Gastroesophageal sphincter (tissue), 4 donors: Measurements from ENCODE around the gene MDH1B. TPM values are rescaled to one million over a fixed set of nuclear protein-coding genes. Genes with fewer than 3 reads are reported as not detected.

Source experiments
- ATAC-seq: fragments of 150-250 bp; one replicate; pipeline ENCODE4 v1.9.1; 2016; ENCODE audit warnings: mild to moderate bottlenecking, moderate library complexity
- H3K27ac ChIP-seq, 4 donors: fragments of 200-600 bp; sonication (generic) in 3 of 4; 1 replicate in 3 of 4; 2 replicates in 1 of 4; pipeline ENCODE4 v1.5.1; 2016 to 2019
- H3K27me3 ChIP-seq: fragments of 200-600 bp; sonication (generic); one replicate; pipeline ENCODE4 v1.5.1; 2019
- H3K36me3 ChIP-seq, 2 donors: fragments of 200-600 bp; sonication (generic); one replicate each; pipeline ENCODE4 v1.5.1; 2019; ENCODE audit warnings: control low read depth in 1 of 2
- H3K4me1 ChIP-seq, 3 donors: fragments of 200-600 bp; sonication (generic); 1 replicate in 2 of 3; 2 replicates in 1 of 3; pipeline ENCODE4 v1.5.1; 2016 to 2019; ENCODE audit warnings: control low read depth in 2 of 3
- H3K4me3 ChIP-seq, 2 donors: fragments of 200-600 bp; sonication (generic); one replicate each; pipeline ENCODE4 v1.5.1; 2019; ENCODE audit warnings: mild to moderate bottlenecking in 1 of 2, moderate library complexity in 1 of 2
- H3K9me3 ChIP-seq, 3 donors: fragments of 200-600 bp; sonication (generic); one replicate each; pipeline ENCODE4 v1.5.1; 2017 to 2019; ENCODE audit warnings: control low read depth in 2 of 3
- CTCF ChIP-seq, 4 experiments: fragments of 200-600 bp in 2 of 4; fragments of 450-650 bp in 2 of 4; sonication (generic) in 1 of 4; IDR thresholded peaks; one replicate each; pipeline ENCODE4 v1.5.1; 2017 to 2019; ENCODE audit warnings: antibody characterized with exemption in 4 of 4, mild to moderate bottlenecking in 2 of 4, moderate library complexity in 2 of 4
- EP300 ChIP-seq: sonication (generic); formaldehyde crosslinking; IDR thresholded peaks from one replicate; pipeline ENCODE4 v1.6.1; 2017; ENCODE audit warnings: antibody characterized with exemption, mild to moderate bottlenecking
- POLR2A ChIP-seq, 2 donors: fragments of 450-650 bp; IDR thresholded peaks; one replicate each; pipeline ENCODE4 v1.6.1; 2017; ENCODE audit warnings: antibody characterized with exemption in 2 of 2, mild to moderate bottlenecking in 2 of 2, moderate library complexity in 1 of 2
- POLR2AphosphoS5 ChIP-seq: sonication (generic); formaldehyde crosslinking; IDR thresholded peaks from one replicate; pipeline ENCODE4 v1.6.1; 2017; ENCODE audit warnings: antibody characterized with exemption
- WGBS, 2 donors: methylation state at CpG; one replicate each; pipeline ENCODE4 v1.1.5; 2018; ENCODE audit warnings: low coverage in 1 of 2; 5-methylcytosine and 5-hydroxymethylcytosine counted together
- total RNA-seq, 4 donors: library from RNA; depleted of rRNA; stranded (reverse); fragments of >200 nt; gene quantifications; one replicate each; pipeline ENCODE4 v1.1.0, GENCODE V29; 2016

Gene MDH1B
- total RNA-seq, 4 donors from 2014 or later, result 0.77 to 2.3 (median 1.2) TPM; not detected in 1

GRCh38 chr2:206739271-206739670 is 25.9 kb downstream of the MDH1B start:
- Histone ChIP-seq H3K27me3 (no peaks in the 10 kb centered on the region), H3K36me3 (no peaks in the 10 kb centered on the region), H3K4me1 (no peaks in the 10 kb centered on the region), H3K9me3 (no peaks in the 10 kb centered on the region), H3K27ac (no peak overlapping the region), H3K4me3 (no peak overlapping the region)
- 52 to 64% methylated on average over 2 of the region's 2 CpGs for WGBS, 2 donors
- no peak for ATAC-seq
- TF ChIP-seq CTCF (IDR thresholded peaks at IDR 0.05) (no peak), EP300 (no peak), POLR2AphosphoS5 (no peak), POLR2A (IDR thresholded peaks at IDR 0.05) (no peak)

DNA sequence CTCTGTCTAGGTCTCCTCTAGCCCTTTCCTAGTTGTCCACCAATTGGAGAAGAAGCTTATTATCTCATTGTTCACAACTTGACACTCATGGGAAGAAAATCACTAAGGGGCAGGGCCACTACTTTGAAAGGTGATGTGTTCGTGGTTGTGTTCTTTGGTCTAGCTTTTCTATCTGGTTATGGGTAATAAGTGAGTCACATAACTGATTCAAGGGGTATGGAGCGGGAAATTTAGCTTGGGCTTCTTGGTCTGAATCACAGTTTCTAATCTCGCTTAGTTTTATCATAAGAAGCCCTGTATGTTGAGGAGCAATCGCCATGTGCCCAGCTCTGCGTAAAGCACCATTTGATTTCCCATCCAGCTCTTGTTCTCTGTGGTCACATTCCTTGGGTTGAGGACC is 28.2 kb downstream of the MDH1B start:
- Histone ChIP-seq H3K4me3 (no peak overlapping the region), H3K36me3 (no peaks in the 10 kb centered on the region), H3K27me3 (no peaks in the 10 kb centered on the region), H3K27ac (no peak overlapping the region), H3K9me3 (no peaks in the 10 kb centered on the region), H3K4me1 (no peaks in the 10 kb centered on the region)
- WGBS, 2 donors, result 93 to 95% methylated on average over 3 to 5 of the region's 5 CpGs
- TF ChIP-seq EP300 (no peak), POLR2AphosphoS5 (no peak), CTCF (IDR thresholded peaks at IDR 0.05) (no peak), POLR2A (IDR thresholded peaks at IDR 0.05) (no peak)
- ATAC-seq, result no peak

DNA sequence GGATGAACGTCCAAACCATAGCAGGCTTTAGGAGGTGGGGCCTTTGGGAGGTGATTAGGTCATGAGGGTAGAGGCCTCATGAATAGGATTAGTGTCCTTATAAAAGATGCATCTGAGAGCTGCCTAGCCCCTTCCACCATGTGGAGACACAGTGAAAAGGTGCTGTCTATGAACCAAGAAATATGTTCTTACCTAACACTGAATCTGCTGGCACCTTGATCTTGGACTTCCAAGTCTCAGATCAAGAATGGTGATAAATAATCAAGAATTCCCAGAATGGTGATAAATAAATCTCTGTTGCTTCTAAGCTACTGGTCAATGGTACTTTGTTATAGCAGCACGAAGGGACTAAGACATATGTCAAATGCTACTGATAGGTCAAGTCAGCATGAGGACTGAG is 31.8 kb downstream of the MDH1B start:
- TF ChIP-seq EP300 (no peak), CTCF (IDR thresholded peaks at IDR 0.05) (no peak)
- no peak for ATAC-seq
- Histone ChIP-seq H3K9me3 (no peaks in the 10 kb centered on the region), H3K36me3 (no peaks in the 10 kb centered on the region), H3K27ac (no peak overlapping the region), H3K4me1 (no peaks in the 10 kb centered on the region), H3K27me3 (peaks cover 5% of the 10 kb centered on the region), H3K4me3 (no peak overlapping the region)
- 53 to 83% methylated on average over 2 of the region's 2 CpGs for WGBS, 2 donors

GRCh38 chr2:206728277-206729199 is 36.6 kb downstream of the MDH1B start:
- Histone ChIP-seq H3K36me3 (no peaks in the 10 kb centered on the region), H3K27ac (no peak overlapping the region), H3K9me3 (no peaks in the 10 kb centered on the region), H3K4me3 (no peak overlapping the region), H3K27me3 (peaks cover 14% of the 10 kb centered on the region), H3K4me1 (no peaks in the 10 kb centered on the region)
- ATAC-seq, result no peak
- WGBS, 2 donors, result 72 to 73% methylated on average over 6 to 7 of the region's 7 CpGs
- TF ChIP-seq POLR2A (IDR thresholded peaks at IDR 0.05) (no peak), EP300 (no peak), CTCF (IDR thresholded peaks at IDR 0.05) (no peak), POLR2AphosphoS5 (no peak)

GRCh38 chr2:206727287-206727686 is 37.8 kb downstream of the MDH1B start:
- peaks cover 14% of the 10 kb centered on the region for H3K27me3 ChIP-seq
- WGBS, 2 donors, result 92% methylated on average over 2 of the region's 2 CpGs; no CpG with 5 or more reads in 1 of the 2 donors
- no peak overlapping the region for H3K4me3 ChIP-seq
- no peaks in the 10 kb centered on the region for H3K9me3 ChIP-seq
- H3K4me1 ChIP-seq, result no peaks in the 10 kb centered on the region
- no peak overlapping the region for H3K27ac ChIP-seq
- no peak for TF ChIP-seq POLR2A (IDR thresholded peaks at IDR 0.05)
- no peak for TF ChIP-seq POLR2AphosphoS5
- no peak for TF ChIP-seq CTCF (IDR thresholded peaks at IDR 0.05)
- no peak for TF ChIP-seq EP300
- ATAC-seq, result no peak
- no peaks in the 10 kb centered on the region for H3K36me3 ChIP-seq
